ENCODE results near the gene JMJD1C.

GRCh38 chr10:63412304-63412703 lies 53.5 kb downstream of the JMJD1C start:
- TF ChIP-seq CTCF (conservative IDR thresholded peaks at IDR 0.05; ENCODE audit: low read length) (no peak), EZH2phosphoT487 (IDR thresholded peaks at IDR 0.05; ENCODE audit: borderline replicate concordance, low read depth, low read length) (no peak)
